Endothelial cell of umbilical vein (primary cell): Measurements from ENCODE around the gene THAP10.
A peak's percentile ranks its signal among the peaks of the same experiment; 100 is the strongest.

Source experiments
- EZH2 ChIP-seq: IDR thresholded peaks from 2 replicates; pipeline ENCODE4 v1.6.1; 2012; ENCODE audit warnings: borderline replicate concordance, low read depth, mild to moderate bottlenecking, moderate library complexity, low read length, inconsistent platforms; ENCODE audit not compliant: severe bottlenecking
- FOS ChIP-seq: IDR thresholded peaks from 2 replicates; pipeline ENCODE4 v1.6.1; 2011; ENCODE audit warnings: mild to moderate bottlenecking, low read length, moderate library complexity, borderline replicate concordance; ENCODE audit not compliant: insufficient read depth
- GATA2 ChIP-seq: IDR thresholded peaks from 2 replicates; pipeline ENCODE4 v1.7.0; 2011; ENCODE audit warnings: low read depth, mild to moderate bottlenecking, moderate library complexity, mixed read lengths, low read length; ENCODE audit not compliant: insufficient read length, insufficient read depth
- JUN ChIP-seq: IDR thresholded peaks from 2 replicates; pipeline ENCODE4 v1.6.1; 2011; ENCODE audit warnings: borderline replicate concordance, low read depth; ENCODE audit not compliant: insufficient read length, insufficient read depth
- MYC ChIP-seq: IDR thresholded peaks from one replicate; pipeline ENCODE4 v1.6.1; 2011; ENCODE audit warnings: mild to moderate bottlenecking, low read depth, low read length
- POLR2A ChIP-seq: IDR thresholded peaks from 2 replicates; pipeline ENCODE4 v1.6.1; 2012; ENCODE audit warnings: low read depth, mild to moderate bottlenecking, control low read depth, low read length
- POLR2AphosphoS5 ChIP-seq: IDR thresholded peaks from 2 replicates; pipeline ENCODE4 v1.6.1; 2012; ENCODE audit warnings: low read depth, mild to moderate bottlenecking, control low read depth, low read length, moderate library complexity; ENCODE audit not compliant: insufficient read depth
- TF ChIP-seq, protein P1 (sequence below), 2 donors: IDR thresholded peaks; 1 replicate in 1 of 2; 2 replicates in 1 of 2; pipeline ENCODE4 v1.5.1; 2011; ENCODE audit warnings: low read length in 2 of 2, mild to moderate bottlenecking in 2 of 2, moderate library complexity in 2 of 2, control low read depth in 1 of 2, inconsistent platforms in 1 of 2, low read depth in 1 of 2; ENCODE audit not compliant: insufficient read depth in 1 of 2; ENCODE audit errors: extremely low read depth in 1 of 2
- TF ChIP-seq, protein P2 (sequence below): IDR thresholded peaks from 2 replicates; pipeline ENCODE4 v1.6.1; 2011; ENCODE audit not compliant: insufficient read depth, insufficient read length

DNA sequence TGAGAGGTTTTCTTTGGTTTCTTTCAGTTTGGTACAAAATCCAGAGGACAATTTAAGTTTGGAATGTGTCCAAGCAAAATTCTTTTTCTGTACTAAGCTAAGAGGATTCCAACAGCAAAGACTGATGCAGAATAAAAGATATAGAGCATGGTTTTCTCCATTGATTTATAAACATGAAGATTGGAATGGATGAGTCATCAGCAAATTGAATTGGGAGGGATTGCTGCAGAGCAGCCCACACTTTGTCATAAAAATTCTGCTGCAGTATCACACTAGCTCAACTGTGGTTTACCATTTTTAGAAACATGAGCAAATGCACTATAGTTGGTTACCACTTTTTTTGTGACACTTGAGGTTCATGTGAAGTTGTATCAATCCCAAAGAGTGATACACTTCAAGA lies 22.2 kb downstream of the THAP10 start:
- TF ChIP-seq, protein P1, sequence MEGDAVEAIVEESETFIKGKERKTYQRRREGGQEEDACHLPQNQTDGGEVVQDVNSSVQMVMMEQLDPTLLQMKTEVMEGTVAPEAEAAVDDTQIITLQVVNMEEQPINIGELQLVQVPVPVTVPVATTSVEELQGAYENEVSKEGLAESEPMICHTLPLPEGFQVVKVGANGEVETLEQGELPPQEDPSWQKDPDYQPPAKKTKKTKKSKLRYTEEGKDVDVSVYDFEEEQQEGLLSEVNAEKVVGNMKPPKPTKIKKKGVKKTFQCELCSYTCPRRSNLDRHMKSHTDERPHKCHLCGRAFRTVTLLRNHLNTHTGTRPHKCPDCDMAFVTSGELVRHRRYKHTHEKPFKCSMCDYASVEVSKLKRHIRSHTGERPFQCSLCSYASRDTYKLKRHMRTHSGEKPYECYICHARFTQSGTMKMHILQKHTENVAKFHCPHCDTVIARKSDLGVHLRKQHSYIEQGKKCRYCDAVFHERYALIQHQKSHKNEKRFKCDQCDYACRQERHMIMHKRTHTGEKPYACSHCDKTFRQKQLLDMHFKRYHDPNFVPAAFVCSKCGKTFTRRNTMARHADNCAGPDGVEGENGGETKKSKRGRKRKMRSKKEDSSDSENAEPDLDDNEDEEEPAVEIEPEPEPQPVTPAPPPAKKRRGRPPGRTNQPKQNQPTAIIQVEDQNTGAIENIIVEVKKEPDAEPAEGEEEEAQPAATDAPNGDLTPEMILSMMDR (IDR thresholded peaks at IDR 0.05; ENCODE audit: extremely low read depth in 1 of 2, insufficient read depth in 1 of 2, low read depth in 1 of 2, low read length in 2 of 2): no peak
- TF ChIP-seq EZH2: no peak
- TF ChIP-seq FOS: peak; percentile 33
- TF ChIP-seq POLR2A: no peak
- TF ChIP-seq, protein P2, sequence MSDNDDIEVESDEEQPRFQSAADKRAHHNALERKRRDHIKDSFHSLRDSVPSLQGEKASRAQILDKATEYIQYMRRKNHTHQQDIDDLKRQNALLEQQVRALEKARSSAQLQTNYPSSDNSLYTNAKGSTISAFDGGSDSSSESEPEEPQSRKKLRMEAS: no peak
- TF ChIP-seq POLR2AphosphoS5: no peak
- peak; percentile 46 for TF ChIP-seq JUN
- TF ChIP-seq GATA2: no peak
- TF ChIP-seq MYC: no peak
